Subcutaneous abdominal adipose tissue (tissue), 5 donors: ENCODE data around the gene SLC23A3.

ENCODE experiments used
- H3K27ac ChIP-seq: one replicate; pipeline ENCODE4 v1.7.0; 2013; ENCODE audit warnings: low read depth, mild to moderate bottlenecking, inconsistent platforms, low read length, moderate library complexity
- H3K27me3 ChIP-seq, 5 donors: one replicate each; pipeline ENCODE4 v1.7.0; 2013; ENCODE audit warnings: low read length in 5 of 5, inconsistent platforms in 1 of 5; ENCODE audit not compliant: control insufficient read depth in 5 of 5, insufficient read depth in 4 of 5
- H3K36me3 ChIP-seq, 5 donors: one replicate each; pipeline ENCODE4 v1.7.0; 2013; ENCODE audit warnings: low read length in 5 of 5; ENCODE audit not compliant: control insufficient read depth in 5 of 5, insufficient read depth in 5 of 5
- H3K4me1 ChIP-seq, 5 donors: one replicate each; pipeline ENCODE4 v1.7.0; 2013; ENCODE audit warnings: low read length in 5 of 5, mild to moderate bottlenecking in 3 of 5, moderate library complexity in 1 of 5; ENCODE audit not compliant: control insufficient read depth in 5 of 5, insufficient read depth in 5 of 5
- H3K4me3 ChIP-seq, 5 donors: one replicate each; pipeline ENCODE4 v1.7.0; 2013; ENCODE audit warnings: low read length in 5 of 5, low read depth in 1 of 5
- H3K9ac ChIP-seq, 5 donors: one replicate each; pipeline ENCODE4 v1.7.0; 2013; ENCODE audit warnings: low read length in 5 of 5, mild to moderate bottlenecking in 4 of 5, moderate library complexity in 3 of 5
- H3K9me3 ChIP-seq, 5 donors: one replicate each; pipeline ENCODE4 v1.7.0; 2013; ENCODE audit warnings: low read length in 5 of 5; ENCODE audit not compliant: control insufficient read depth in 5 of 5
- donor health status: healthy.
- donor health status: healthy.
- donor health status: healthy.
- donor health status: healthy.
- donor health status: healthy.

Gene SLC23A3

GRCh38 chr2:219167997-219168396, 1.8 kb downstream of the SLC23A3 start:
- Histone ChIP-seq H3K9me3 (no peaks in the 10 kb centered on the region), H3K27me3 (no peaks in the 10 kb centered on the region), H3K4me3 (no peak overlapping the region), H3K36me3 (peaks cover 0 to 17% (median 11%) of the 10 kb centered on the region in 5 donors), H3K9ac (no peak overlapping the region), H3K4me1 (peaks cover 3 to 10% (median 6%) of the 10 kb centered on the region in 5 donors), H3K27ac (no peak overlapping the region)

DNA sequence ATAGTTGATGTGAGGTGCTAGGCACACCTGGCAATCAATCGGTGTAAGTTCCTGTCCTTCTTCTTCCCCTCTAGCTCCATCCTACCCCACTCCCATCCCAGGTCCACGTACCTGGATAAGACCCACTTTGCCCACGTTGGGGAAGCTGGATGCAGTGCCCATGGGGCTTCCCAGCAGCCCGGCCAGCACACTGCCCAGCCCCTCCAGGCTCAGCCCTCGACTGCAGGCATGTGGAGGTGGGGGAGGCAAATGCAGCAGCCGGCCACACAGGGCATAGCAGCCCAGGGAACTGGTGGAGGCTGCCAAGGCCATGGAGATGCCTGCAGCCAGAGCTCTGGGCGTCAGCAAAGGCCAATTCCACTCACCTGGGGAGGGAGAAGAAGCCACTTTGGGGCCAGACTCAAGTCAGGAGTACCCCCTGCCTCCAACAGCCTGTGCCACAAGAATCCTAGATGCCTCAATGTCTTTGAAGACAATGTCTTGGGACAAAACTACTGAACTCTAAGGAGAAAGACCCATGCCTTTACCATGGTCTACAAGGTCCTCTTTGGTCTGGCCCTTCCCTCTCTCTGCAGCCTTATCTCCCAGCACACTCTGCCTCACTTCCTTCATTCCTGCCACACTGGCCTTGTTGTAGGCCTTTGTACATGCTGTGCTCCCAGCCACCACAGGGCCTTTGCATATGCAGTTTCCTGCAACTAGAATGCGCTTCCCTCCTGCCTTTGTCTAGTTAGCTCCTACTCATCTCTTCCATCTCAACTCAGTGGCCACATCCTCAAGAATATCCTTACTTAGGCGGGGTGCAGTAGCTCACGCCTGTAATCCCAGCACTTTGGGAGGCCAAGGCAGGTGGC, 4.5 kb downstream of the SLC23A3 start:
- Histone ChIP-seq H3K36me3 (no peaks in the 10 kb centered on the region), H3K4me1 (peaks cover 2 to 6% (median 5%) of the 10 kb centered on the region in 5 donors), H3K9ac (peak overlapping the region in 1 of 5 donors; percentile 43), H3K27ac (no peak overlapping the region), H3K4me3 (no peak overlapping the region), H3K9me3 (no peaks in the 10 kb centered on the region), H3K27me3 (no peaks in the 10 kb centered on the region)

- Histone ChIP-seq H3K27me3 (no peaks in the 10 kb centered on the region), H3K9me3 (no peaks in the 10 kb centered on the region), H3K27ac (no peak overlapping the region), H3K36me3 (no peaks in the 10 kb centered on the region), H3K9ac (no peak overlapping the region), H3K4me1 (peaks cover 2 to 13% (median 11%) of the 10 kb centered on the region in 5 donors), H3K4me3 (no peak overlapping the region)
Observed at GRCh38 chr2:219163156-219163555, 6.7 kb downstream of the SLC23A3 start.

DNA sequence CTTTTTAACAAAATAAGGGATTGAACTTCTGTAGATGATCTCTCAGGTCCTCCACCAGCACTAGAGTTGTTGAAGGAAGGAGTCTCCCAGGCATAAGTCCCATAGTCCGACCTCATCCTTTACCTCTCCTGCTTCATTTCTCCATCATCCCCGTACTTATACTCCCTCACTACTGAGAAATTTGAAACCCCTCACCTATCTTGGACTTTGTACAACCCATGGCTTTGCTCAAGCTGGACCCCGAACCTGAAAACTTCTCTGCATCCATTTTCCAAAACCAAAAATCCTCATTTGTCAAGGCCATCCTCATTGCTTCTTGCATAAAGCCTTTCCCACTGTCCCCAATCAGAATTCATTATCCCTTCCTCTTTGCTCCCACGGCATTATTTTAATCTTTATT, 8.7 kb downstream of the SLC23A3 start:
- Histone ChIP-seq H3K27ac (peak overlapping the region; percentile 69), H3K4me1 (peaks cover 2 to 13% (median 11%) of the 10 kb centered on the region in 5 donors), H3K4me3 (peak overlapping the region; percentile 55 to 86 (median 80)), H3K9me3 (no peaks in the 10 kb centered on the region), H3K27me3 (no peaks in the 10 kb centered on the region), H3K9ac (peak overlapping the region in 4 of 5 donors; percentile 17 to 89 (median 70)), H3K36me3 (peaks cover 14 to 19% (median 15%) of the 10 kb centered on the region in 5 donors)

GRCh38 chr2:219160186-219161017, 9.4 kb downstream of the SLC23A3 start, which contains the start of gene NHEJ1:
Gene NHEJ1 (minus strand): TSS chr2:219160815. CDS start chr2:219158362, 2,453 bp downstream.
- peak within 1 kb of the TSS; percentile 17 to 89 (median 72) for H3K9ac ChIP-seq
- H3K4me3 ChIP-seq = peak within 1 kb of the TSS; percentile 55 to 86 (median 80)
- H3K27me3 ChIP-seq = no peaks in the 10 kb centered on the region
- H3K27ac ChIP-seq = peak within 1 kb of the TSS; percentile 69
- H3K9me3 ChIP-seq = no peaks in the 10 kb centered on the region
- peaks cover 14 to 19% (median 15%) of the 10 kb centered on the region in 5 donors for H3K36me3 ChIP-seq
- H3K4me1 ChIP-seq = peaks cover 2 to 13% (median 11%) of the 10 kb centered on the region in 5 donors

DNA sequence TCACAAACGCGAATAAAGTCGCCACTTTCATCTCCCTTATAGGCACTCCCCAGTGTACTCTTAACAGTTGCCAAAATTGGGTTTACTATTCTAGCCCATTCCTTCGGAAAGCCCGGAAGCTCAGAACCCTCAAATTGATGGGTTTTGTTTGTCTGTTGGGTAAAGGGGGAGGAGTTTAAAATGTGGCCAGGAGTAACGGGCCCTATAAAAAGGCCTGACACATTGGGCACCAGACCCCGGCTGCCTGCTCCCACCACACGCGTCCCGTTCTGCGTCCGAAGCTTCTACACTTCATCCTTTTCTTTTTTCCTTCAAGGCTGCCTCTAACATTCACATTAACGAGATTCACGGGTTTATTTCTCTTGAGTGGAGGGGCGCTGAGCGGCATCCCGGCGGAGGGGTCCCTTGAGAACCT, 10.1 kb downstream of the SLC23A3 start:
- Histone ChIP-seq H3K36me3 (peaks cover 14 to 19% (median 15%) of the 10 kb centered on the region in 5 donors), H3K4me1 (peaks cover 2 to 13% (median 11%) of the 10 kb centered on the region in 5 donors), H3K9me3 (no peaks in the 10 kb centered on the region), H3K9ac (peak overlapping the region in 3 of 5 donors; percentile 58 to 89 (median 70)), H3K27ac (peak overlapping the region; percentile 69), H3K4me3 (peak overlapping the region; percentile 51 to 86 (median 80)), H3K27me3 (no peaks in the 10 kb centered on the region)

DNA sequence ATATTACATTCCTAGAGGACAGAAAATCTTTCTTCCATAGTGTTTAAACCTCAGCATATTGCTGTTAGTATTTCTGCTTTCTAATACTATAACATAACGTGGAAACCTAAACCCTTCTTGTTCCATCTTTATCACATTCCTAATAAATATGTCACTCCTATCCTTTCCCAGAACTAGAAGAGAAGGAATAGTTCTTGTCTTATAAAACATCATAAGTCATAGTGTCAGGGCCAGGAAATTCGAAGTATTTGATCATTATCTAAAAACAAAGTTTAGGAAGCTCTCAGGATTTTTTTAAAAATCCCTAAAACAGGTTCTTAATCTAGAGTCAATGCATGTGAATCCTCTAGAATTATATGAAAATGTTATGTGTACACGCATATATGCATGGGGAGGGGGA, 11.2 kb downstream of the SLC23A3 start:
- Histone ChIP-seq H3K4me1 (peaks cover 2 to 13% (median 11%) of the 10 kb centered on the region in 5 donors), H3K36me3 (peaks cover 18 to 26% (median 19%) of the 10 kb centered on the region in 5 donors), H3K27me3 (no peaks in the 10 kb centered on the region), H3K27ac (no peak overlapping the region), H3K4me3 (no peak overlapping the region), H3K9ac (no peak overlapping the region), H3K9me3 (no peaks in the 10 kb centered on the region)

DNA sequence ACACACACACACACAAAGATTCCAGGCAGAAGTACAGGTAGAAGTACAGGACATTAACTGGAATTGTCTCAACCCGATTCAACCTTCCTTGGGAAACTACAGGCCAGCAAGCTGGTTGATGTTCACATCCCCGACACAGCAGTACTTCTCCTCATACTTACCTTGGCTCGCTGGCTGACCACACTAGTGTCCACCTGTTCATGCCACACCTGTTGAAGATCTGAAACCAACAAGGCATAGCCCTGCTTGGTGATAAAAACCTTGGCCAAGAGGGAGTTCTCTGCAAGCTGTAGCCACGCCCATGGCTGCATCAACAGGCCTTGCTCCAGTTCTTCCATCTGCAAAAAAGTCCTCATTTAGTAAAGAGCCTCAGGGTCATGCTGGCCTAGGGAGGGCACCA, 11.8 kb downstream of the SLC23A3 start:
- Histone ChIP-seq H3K36me3 (peaks cover 18 to 29% (median 22%) of the 10 kb centered on the region in 5 donors), H3K9me3 (no peaks in the 10 kb centered on the region), H3K4me1 (peaks cover 2 to 13% (median 11%) of the 10 kb centered on the region in 5 donors), H3K27ac (no peak overlapping the region), H3K9ac (no peak overlapping the region), H3K27me3 (no peaks in the 10 kb centered on the region), H3K4me3 (no peak overlapping the region)

GRCh38 chr2:219157396-219157795, 12.4 kb downstream of the SLC23A3 start:
- Histone ChIP-seq H3K4me1 (peaks cover 2 to 13% (median 11%) of the 10 kb centered on the region in 5 donors), H3K27ac (no peak overlapping the region)

More at GRCh38 chr2:219157396-219157795, 12.4 kb downstream of the SLC23A3 start:
- Histone ChIP-seq H3K9ac (no peak overlapping the region), H3K9me3 (no peaks in the 10 kb centered on the region), H3K36me3 (peaks cover 18 to 29% (median 22%) of the 10 kb centered on the region in 5 donors), H3K4me3 (no peak overlapping the region), H3K27me3 (no peaks in the 10 kb centered on the region)
